Breast epithelium (tissue), 4 donors: ENCODE data around the gene RASAL1. TPM values are rescaled to one million over a fixed set of nuclear protein-coding genes. Genes with fewer than 3 reads are reported as not detected.

Experiments
- DNase-seq, 2 donors: peaks; one replicate each; pipeline ENCODE4 v3.0.0-alpha.2; 2019; ENCODE audit warnings: low spot score in 2 of 2
- H3K27ac ChIP-seq, 2 donors: fragments of 200-600 bp; sonication (generic) in 1 of 2; one replicate each; pipeline ENCODE4 v1.5.1; 2016 to 2019; ENCODE audit warnings: mild to moderate bottlenecking in 1 of 2
- H3K27me3 ChIP-seq, 2 donors: fragments of 200-600 bp; sonication (generic) in 1 of 2; one replicate each; pipeline versions ENCODE4 v1.5.1 to v1.6.0; 2017 to 2019; ENCODE audit warnings: control low read depth in 1 of 2, mild to moderate bottlenecking in 1 of 2
- H3K36me3 ChIP-seq: fragments of 200-600 bp; one replicate; pipeline ENCODE4 v1.5.1; 2019
- H3K4me1 ChIP-seq, 2 donors: fragments of 200-600 bp; sonication (generic); one replicate each; pipeline ENCODE4 v1.5.1; 2016 to 2019; ENCODE audit warnings: control low read depth in 1 of 2
- H3K4me3 ChIP-seq, 3 donors: fragments of 200-600 bp; sonication (generic); 1 replicate in 2 of 3; 2 replicates in 1 of 3; pipeline ENCODE4 v1.5.1; 2016 to 2019; ENCODE audit warnings: mild to moderate bottlenecking in 3 of 3, moderate library complexity in 2 of 3
- H3K9me3 ChIP-seq, 2 donors: fragments of 200-600 bp; sonication (generic) in 1 of 2; one replicate each; pipeline ENCODE4 v1.5.1; 2016 to 2019; ENCODE audit warnings: control low read depth in 1 of 2
- POLR2A ChIP-seq: fragments of 450-650 bp; IDR thresholded peaks from one replicate; pipeline ENCODE4 v1.6.1; 2016; ENCODE audit warnings: antibody characterized with exemption, mild to moderate bottlenecking, moderate library complexity
- POLR2AphosphoS5 ChIP-seq, 3 donors: sonication (generic); formaldehyde crosslinking; IDR thresholded peaks; one replicate each; pipeline ENCODE4 v1.6.1; 2017; ENCODE audit warnings: antibody characterized with exemption in 3 of 3
- intact Hi-C: fragments of 100-400 bp; cut with DNase I; formaldehyde crosslinking; loops from one replicate; pipeline ENCODE4 v1.15.1; 2023; ENCODE audit warnings: low total_unique reads
- total RNA-seq, 3 donors: library from RNA; depleted of rRNA; stranded (reverse); fragments of >200 nt; gene quantifications; one replicate each; pipeline ENCODE4 v1.1.0, GENCODE V29; 2016
- TF ChIP-seq, protein P1 (sequence below), 3 donors: fragments of 450-650 bp; IDR thresholded peaks; one replicate each; pipeline ENCODE4 v1.5.1; 2016 to 2017; ENCODE audit warnings: antibody characterized with exemption in 3 of 3, mild to moderate bottlenecking in 3 of 3, moderate library complexity in 3 of 3

The RASAL1 gene
- total RNA-seq, 3 donors from 2014 or later, result 1.3 to 6.7 TPM; not detected in 1

DNA sequence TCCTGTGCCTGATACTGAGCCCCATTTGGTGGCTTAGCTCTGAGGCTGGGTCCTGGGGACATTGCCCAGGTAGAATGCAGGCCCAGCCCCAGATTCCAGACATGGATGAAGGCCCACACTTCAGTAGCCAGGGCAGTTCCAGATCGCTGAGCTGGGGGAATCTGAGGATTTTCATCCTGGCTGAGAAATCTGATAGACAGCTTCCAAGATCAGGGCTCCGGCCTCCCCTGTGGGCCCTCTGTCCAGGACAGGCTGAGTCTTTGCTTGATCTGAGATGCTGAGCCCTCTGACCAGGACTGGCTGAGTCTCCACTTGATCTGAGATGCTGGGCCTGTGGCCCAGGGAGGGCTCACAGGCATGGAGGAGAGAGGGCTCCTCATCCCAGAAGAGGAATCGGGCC is 3.3 kb upstream of the RASAL1 start:
- no peak for DNase-seq
- H3K4me1 ChIP-seq, result peaks cover 0 to 6% of the 10 kb centered on the region in 2 donors
- H3K9me3 ChIP-seq, result no peaks in the 10 kb centered on the region
- no peaks in the 10 kb centered on the region for H3K36me3 ChIP-seq
- TF ChIP-seq, protein P1, sequence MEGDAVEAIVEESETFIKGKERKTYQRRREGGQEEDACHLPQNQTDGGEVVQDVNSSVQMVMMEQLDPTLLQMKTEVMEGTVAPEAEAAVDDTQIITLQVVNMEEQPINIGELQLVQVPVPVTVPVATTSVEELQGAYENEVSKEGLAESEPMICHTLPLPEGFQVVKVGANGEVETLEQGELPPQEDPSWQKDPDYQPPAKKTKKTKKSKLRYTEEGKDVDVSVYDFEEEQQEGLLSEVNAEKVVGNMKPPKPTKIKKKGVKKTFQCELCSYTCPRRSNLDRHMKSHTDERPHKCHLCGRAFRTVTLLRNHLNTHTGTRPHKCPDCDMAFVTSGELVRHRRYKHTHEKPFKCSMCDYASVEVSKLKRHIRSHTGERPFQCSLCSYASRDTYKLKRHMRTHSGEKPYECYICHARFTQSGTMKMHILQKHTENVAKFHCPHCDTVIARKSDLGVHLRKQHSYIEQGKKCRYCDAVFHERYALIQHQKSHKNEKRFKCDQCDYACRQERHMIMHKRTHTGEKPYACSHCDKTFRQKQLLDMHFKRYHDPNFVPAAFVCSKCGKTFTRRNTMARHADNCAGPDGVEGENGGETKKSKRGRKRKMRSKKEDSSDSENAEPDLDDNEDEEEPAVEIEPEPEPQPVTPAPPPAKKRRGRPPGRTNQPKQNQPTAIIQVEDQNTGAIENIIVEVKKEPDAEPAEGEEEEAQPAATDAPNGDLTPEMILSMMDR (IDR thresholded peaks at IDR 0.05), result no peak
- TF ChIP-seq POLR2A, result no peak
- H3K4me3 ChIP-seq, result no peak overlapping the region
- peaks cover 0 to 12% of the 10 kb centered on the region in 2 donors for H3K27me3 ChIP-seq
- intact Hi-C loops, result no loop called here
- H3K27ac ChIP-seq, result no peak overlapping the region

DNA sequence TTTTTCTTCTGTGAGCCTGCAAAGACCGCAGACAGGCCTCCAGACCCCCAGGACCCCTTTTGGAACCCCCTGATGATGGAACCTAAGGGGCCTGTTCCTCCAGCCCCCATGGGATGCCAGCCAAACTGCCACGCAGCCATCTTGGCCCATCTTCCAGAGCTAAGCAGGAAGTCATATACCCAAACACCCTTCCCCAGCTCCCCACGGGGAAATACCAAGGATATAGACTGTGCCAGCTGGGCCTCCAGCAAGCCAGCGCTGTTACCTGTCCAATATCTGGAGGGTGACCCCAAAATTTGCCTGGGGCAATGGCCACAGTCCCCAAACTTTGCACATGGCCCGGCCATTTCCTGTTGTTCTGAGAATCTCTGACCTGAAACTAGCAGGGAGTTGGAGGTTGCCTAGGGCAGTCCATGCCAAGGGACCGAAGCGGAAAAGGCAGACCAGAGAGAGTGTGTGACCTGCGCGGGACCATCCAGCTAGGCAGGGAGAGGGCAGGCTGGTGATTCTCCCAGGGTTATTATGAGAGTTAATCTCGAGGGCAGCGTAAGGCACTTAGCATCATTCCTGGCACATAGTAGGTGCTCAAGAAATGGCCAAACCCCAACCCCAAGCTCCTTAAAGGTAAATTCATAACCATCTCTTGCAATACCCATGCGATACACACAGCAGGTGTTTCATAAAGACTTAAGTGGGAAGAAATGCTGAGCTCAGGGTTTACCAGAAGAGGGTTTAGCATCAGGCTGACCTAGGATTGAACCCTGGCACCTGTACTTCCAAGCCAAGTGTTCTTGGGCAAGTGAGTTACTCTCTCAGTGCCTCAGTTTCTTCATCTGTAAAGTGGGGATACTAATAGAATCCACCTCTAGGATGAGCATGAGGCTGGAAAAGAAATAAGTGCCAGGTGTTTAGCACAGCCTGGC is 2.6 kb upstream of the RASAL1 start:
- no peak for DNase-seq
- Histone ChIP-seq H3K27ac (peak overlapping the region in 1 of 2 donors; percentile 46), H3K4me3 (no peak overlapping the region), H3K9me3 (no peaks in the 10 kb centered on the region), H3K27me3 (peaks cover 0 to 12% of the 10 kb centered on the region in 2 donors), H3K36me3 (no peaks in the 10 kb centered on the region), H3K4me1 (peaks cover 0 to 6% of the 10 kb centered on the region in 2 donors)
- no peak for TF ChIP-seq POLR2A
- TF ChIP-seq POLR2AphosphoS5 (IDR thresholded peaks at IDR 0.05), result no peak
- TF ChIP-seq, protein P1 (IDR thresholded peaks at IDR 0.05), result no peak
- intact Hi-C loops, result no loop called here

DNA sequence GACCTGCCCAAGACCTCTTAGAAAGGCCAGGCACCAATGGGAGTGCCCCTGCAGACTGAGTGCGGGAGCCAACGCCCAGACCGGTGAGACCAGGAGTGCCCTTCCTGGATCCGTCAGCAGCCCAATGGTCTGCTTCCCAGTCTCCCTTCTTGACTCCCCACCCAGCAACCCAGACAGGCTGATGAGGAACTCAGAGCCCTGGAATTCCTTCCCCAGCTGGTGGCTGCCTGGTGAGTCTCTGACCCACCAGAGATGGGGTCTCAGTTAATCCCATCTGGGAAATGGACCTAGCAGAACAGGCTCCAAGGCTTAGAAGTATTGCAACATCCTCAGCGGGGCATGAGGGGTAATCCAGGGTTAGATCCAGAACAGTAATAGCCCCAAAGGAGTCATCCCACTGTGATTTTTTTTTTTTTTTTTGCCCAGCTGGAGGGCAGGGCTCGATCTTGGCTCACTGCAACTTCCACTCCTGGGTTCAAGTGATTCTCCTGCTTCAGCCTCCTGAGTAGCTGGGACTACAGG is 1.5 kb upstream of the RASAL1 start:
- no peaks in the 10 kb centered on the region for H3K9me3 ChIP-seq
- intact Hi-C loops, result no loop called here
- H3K36me3 ChIP-seq, result no peaks in the 10 kb centered on the region
- peak overlapping the region in 1 of 2 donors; percentile 46 for H3K27ac ChIP-seq
- DNase-seq, result no peak
- H3K4me3 ChIP-seq, result no peak overlapping the region
- H3K27me3 ChIP-seq, result peaks cover 0 to 12% of the 10 kb centered on the region in 2 donors
- H3K4me1 ChIP-seq, result peaks cover 0 to 5% of the 10 kb centered on the region in 2 donors
- no peak for TF ChIP-seq POLR2A
- TF ChIP-seq POLR2AphosphoS5 (IDR thresholded peaks at IDR 0.05), result no peak
- TF ChIP-seq, protein P1 (IDR thresholded peaks at IDR 0.05), result no peak

DNA sequence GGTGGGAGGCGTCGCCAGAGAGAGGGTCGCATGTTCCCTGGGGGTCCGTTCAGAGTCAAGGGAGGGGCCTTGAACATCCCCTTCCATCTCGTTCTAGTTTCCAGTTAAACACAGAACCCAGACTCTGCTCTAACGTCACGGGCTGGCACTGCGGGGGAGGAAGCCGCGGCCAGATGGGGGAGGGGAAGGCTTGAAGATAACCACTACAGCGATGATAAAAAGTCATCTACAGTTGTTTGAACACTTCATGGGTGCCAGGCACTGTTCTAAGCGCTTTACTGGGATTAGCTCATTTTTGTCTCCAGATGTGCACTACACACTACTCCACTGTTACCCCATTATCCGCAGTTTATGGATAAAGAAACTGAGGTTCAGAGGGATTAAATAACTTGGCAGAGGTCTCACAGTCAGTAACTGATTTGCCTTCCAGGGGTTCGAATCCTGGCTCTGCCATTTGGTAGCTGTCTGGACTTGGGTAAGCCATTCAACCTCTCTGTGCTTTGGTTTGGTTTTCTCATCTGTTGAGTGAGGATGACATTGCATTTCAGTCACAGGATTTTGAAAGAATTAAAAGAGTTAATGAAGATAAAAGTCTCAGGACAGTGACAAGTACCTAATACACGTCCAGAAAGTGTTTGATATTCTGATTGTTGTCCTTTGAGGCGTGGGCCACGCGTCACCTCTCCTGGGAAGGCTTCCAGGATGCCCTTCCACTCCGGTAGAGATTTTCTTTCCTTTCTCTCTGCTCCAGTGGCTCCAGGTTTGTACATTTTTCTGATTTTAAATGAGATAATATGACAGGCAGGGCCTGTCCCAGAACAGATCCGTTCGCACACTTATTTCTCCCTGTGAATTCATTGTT is 798 bp upstream of the RASAL1 start:
- intact Hi-C loops, result no loop called here
- peak overlapping the region; percentile 32 to 46 for H3K27ac ChIP-seq

More for the DNA sequence above, 798 bp upstream of the RASAL1 start:
- Histone ChIP-seq H3K36me3 (no peaks in the 10 kb centered on the region), H3K27me3 (peaks cover 0 to 12% of the 10 kb centered on the region in 2 donors), H3K9me3 (no peaks in the 10 kb centered on the region), H3K4me1 (no peaks in the 10 kb centered on the region), H3K4me3 (peak overlapping the region in 2 of 3 donors; percentile 51 to 61)
- no peak for DNase-seq
- TF ChIP-seq POLR2AphosphoS5 (IDR thresholded peaks at IDR 0.05) (no peak), POLR2A (no peak)
- TF ChIP-seq, protein P1 (IDR thresholded peaks at IDR 0.05), result no peak
